NCI-H510A (cell line): Measurements from ENCODE around the gene NFATC2IP.
"Not testable (repeated sequence)": the region's sequence is repeated elsewhere in the genome, so short reads cannot be mapped to it uniquely, and the experiment has no call there.

ENCODE experiments used
- DNase-seq: peaks from one replicate; lab custom pipeline; 2025; lab: John Stamatoyannopoulos, UW

NFATC2IP gene

GRCh38 chr16:28974007-28974436, 23.3 kb downstream of the NFATC2IP start:
- peak; percentile 66 for DNase-seq

DNA sequence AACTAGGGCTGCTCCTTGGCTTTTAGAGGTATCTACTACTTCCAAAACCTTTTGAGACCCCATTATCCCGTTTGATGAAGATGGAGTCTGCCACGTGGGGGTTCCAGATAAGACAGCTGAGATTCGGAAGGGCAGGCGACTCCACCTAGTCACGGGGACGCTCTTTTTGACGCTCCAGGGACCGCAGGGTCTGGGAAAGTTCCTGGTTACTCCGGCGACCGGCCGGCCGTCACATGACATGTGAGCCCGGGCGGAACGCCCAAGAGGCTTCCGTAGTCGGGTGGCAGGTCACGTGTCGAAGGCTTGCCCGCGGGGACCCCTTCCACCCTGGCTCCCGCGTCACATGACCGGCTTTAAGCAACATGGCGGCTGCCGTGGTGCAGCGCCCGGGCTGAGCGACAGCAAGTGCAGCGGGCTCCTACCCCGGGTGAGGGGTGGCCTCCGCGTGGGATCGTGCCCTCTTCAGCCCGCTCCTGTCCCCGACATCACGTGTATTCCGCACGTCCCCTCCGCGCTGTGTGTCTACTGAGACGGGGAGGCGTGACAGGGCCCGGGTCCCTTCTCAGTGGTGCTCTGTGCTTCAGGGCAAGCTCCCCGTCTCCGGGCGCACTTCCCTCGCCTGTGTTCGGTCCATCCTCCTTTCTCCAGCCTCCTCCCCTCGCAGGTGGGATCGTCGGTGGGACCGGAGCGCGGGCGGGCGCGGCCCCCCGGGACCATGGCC, 23.9 kb downstream of the NFATC2IP start, which contains the start of gene SPNS1:
TSS of gene SPNS1 (plus strand) at position 342 of the 721 bp plus-strand sequence. CDS start at position 716, 374 bp downstream.
- DNase-seq: peak; percentile 98

DNA sequence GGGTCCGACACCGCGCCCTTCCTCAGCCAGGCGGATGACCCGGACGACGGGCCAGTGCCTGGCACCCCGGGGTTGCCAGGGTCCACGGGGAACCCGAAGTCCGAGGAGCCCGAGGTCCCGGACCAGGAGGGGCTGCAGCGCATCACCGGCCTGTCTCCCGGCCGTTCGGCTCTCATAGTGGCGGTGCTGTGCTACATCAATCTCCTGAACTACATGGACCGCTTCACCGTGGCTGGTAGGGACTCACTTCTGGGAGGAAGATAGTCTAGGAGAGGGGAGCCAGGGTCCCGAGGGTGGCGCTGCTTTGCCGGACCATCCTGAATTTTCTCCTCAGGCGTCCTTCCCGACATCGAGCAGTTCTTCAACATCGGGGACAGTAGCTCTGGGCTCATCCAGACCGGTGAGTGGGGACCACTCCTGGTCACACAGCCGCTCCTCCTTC, 24.4 kb downstream of the NFATC2IP start:
- DNase-seq: no peak

DNA sequence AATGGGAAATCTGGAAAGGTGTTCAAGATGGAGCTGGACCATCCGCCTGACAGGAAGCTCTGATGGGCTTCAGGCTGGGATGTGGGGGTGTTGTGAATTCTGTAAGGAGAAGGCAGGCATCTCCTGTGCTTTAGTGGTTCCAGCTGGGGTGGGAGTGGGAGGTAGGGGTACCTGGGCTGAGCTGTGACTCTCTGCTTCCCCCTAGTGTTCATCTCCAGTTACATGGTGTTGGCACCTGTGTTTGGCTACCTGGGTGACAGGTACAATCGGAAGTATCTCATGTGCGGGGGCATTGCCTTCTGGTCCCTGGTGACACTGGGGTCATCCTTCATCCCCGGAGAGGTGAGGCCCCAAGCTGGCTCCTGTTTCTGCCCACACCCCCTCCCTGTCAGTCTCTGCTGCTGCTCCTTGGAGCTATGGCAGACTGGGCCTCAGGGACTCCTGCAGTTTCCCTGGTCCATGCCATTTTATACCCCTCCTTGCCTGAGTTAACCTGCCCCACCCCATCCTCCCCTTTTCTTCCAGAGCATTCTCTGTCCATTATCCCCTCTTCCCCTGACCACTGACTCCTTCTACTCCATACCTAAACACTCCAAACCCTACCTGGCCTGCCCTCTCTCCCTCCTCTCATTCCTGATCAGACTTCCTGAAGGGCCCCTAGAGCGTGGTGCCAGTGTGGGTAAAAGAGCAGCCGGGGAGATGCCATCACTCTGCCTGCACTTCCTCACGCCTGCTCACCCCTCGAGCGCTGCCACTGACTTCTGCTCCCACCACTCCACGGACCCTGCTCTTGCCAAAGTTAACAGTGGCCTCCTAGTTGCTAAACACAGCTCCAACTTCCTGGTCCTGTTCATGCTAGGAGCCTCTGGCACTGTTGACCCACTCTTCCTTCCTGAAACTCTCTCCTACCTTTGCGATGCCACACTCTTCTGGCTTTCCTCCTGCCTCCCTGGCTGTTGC, 27.2 kb downstream of the NFATC2IP start:
- DNase-seq: peak; percentile 15

DNA sequence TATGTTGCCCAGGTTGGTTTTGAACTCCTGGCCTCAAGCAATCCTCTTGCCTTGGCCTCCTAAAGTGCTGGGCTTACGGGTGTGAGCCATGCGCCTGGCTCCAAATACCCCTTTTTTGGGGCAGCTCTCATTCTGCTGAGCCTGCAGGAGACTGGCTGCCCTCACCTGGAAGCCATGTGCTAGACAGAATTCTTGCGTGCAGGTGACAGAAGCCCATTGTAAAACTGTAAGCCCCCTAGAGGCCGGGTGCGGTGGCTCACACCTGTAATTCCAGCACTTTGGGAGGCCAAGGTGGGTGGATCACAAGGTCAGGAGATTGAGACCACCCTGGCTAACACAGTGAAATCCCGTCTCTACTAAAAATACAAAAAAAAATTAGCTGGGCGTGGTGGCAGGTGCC, 29.6 kb downstream of the NFATC2IP start:
- DNase-seq: not testable (repeated sequence)

DNA sequence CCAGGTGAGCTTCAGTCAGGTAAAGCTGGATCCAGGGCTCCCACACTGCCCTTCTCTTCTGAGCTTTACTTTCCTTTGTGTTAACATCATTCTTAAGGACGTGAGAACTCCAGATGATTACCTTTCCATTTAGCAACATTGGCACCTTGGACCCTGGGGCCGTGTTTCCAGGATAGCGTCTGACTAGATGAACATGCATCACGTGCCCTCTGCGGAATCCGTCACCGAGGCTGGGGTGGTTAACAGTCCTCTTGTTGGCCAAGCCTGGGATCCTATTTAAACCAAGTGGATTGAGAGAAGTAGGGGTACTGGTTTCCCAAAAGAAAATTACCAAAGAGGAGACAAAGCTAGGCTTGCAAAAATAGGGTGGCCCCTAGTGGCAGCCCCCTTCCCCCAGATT, 30.2 kb downstream of the NFATC2IP start:
- DNase-seq: no peak

GRCh38 chr16:28981517-28981916, 30.8 kb downstream of the NFATC2IP start:
- DNase-seq: no peak

- DNase-seq: no peak
Observed at GRCh38 chr16:28982418-28982817, 31.7 kb downstream of the NFATC2IP start.

- no peak for DNase-seq
Observed at GRCh38 chr16:28982949-28983348, 32.2 kb downstream of the NFATC2IP start.

GRCh38 chr16:28983644-28984043, 32.9 kb downstream of the NFATC2IP start:
- peak; percentile 93 for DNase-seq

- no peak for DNase-seq
Observed at GRCh38 chr16:28984091-28984490, 33.4 kb downstream of the NFATC2IP start.

- peak; percentile 82 for DNase-seq
Observed at GRCh38 chr16:28984619-28985135, 33.9 kb downstream of the NFATC2IP start, which contains the start of gene LAT. Gene LAT (plus strand): TSS chr16:28985052. CDS start chr16:28985418, 366 bp downstream.

GRCh38 chr16:28985211-28986041, 34.7 kb downstream of the NFATC2IP start:
- DNase-seq: no peak

- no peak for DNase-seq
Observed at GRCh38 chr16:28986046-28986445, 35.3 kb downstream of the NFATC2IP start.

- no peak for DNase-seq
Observed at GRCh38 chr16:28986492-28986891, 35.8 kb downstream of the NFATC2IP start.

DNA sequence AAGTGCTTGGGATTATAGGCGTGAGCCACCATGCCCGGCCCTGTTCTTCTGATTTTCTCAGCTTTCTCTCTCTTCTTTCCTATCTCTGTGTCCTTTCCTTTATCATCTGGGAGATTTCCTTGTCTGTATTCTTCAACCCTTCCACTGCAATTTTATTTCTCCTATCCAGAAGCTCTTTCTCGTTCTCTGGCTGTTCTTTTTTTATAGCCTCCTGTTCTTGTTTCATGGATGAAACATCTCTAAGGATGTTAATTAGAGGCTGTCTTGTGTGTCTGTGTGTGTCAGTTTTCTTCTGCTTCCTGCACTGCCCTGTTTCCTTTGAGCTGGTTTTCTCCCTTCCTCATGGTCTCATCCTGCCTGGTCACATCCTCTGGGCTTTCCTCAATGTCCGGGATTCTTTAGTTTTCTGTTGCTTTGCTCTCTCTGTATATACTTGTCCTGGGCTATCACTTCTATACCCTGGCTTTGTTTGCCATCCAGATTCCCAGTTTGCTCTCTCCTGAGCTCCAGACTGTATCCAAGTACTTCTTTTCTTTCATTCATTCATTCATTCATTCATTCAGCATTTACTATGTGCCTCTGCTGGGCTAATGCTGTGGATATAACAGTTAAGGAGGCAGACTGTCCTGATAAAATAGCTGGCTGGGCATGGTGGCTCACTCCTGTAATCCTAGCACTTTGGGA, 36.6 kb downstream of the NFATC2IP start:
- DNase-seq: no peak

- DNase-seq: no peak
Observed at GRCh38 chr16:28989363-28989762, 38.6 kb downstream of the NFATC2IP start.

DNA sequence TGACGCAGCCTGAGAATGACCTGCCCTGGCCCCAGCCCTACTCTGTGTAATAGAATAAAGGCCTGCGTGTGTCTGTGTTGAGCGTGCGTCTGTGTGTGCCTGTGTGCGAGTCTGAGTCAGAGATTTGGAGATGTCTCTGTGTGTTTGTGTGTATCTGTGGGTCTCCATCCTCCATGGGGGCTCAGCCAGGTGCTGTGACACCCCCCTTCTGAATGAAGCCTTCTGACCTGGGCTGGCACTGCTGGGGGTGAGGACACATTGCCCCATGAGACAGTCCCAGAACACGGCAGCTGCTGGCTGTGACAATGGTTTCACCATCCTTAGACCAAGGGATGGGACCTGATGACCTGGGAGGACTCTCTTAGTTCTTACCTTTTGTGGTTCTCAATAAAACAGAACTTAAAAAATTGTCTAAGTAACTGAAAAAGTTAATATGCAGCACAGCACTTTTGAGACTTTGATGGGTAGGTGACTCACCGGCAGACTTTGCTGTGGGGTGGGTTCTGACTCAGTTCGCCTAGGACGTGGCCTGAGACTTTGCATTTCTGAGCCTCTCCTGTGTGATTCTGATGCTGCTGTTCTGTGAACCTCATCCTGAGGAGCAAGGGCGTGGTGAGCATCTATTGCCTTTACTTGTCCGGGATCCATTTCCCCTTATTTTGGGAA, 39.8 kb downstream of the NFATC2IP start:
- no peak for DNase-seq

DNA sequence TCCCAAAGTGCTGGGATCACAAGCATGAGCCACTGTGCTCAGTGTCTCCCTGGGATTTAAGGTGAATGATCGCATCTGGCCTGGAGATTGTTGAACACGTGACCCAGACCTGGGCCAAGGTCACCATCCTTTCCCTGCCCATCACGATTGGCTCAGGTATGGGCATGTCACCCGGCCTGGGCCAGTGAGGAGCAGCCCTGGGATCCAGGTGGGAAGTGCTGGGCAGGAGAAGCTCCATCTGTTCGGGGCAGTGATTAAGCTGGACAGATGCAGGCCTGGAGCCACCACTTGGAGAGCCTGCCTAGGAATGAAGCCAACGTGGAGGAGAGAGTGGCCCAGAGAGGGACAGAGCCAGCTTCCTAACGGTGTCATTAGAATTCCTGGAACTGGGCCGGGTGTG, 41.0 kb downstream of the NFATC2IP start:
- no peak for DNase-seq

- DNase-seq: no peak
Observed at GRCh38 chr16:28992496-28992895, 41.8 kb downstream of the NFATC2IP start.
